ENCODE results near the gene CKMT2.

Gene CKMT2

GRCh38 chr5:81313278-81313677 is 80.2 kb downstream of the CKMT2 start:
- no peak for DNase-seq

- DNase-seq = no peak
Measured at GRCh38 chr5:81313686-81314085, 80.6 kb downstream of the CKMT2 start.

GRCh38 chr5:81314581-81314980 is 81.5 kb downstream of the CKMT2 start:
- no peak for DNase-seq

- no peak for DNase-seq
Measured at GRCh38 chr5:81315336-81315735, 82.2 kb downstream of the CKMT2 start.

- DNase-seq = no peak
Measured at GRCh38 chr5:81315830-81316229, 82.7 kb downstream of the CKMT2 start.
